A549 (cell line): ENCODE data around the gene EFHD2. TPM values are rescaled to one million over a fixed set of nuclear protein-coding genes. Genes with fewer than 3 reads are reported as not detected.

Source experiments
- ATAC-seq, 2 experiments: fragments of 200-7000 bp in 1 of 2; fragments of >200 bp in 1 of 2; cut with Nextera tagmentation in 1 of 2; cut with Tn5 transposase in 1 of 2; 3 replicates each; pipeline versions ENCODE4 v1.8.0 to v1.9.1; 2018 to 2020; ENCODE audit warnings: mild to moderate bottlenecking in 1 of 2, moderate library complexity in 1 of 2
- CTCF ChIA-PET: fragments of 300-600 bp; sonication (Branson Sonifier 250); formaldehyde crosslinking; extraction: SDS; loops from one replicate; lab custom pipeline; 2021; ENCODE audit warnings: antibody characterized with exemption, inconsistent platforms; lab: Yijun Ruan, JAX
- POLR2A ChIA-PET: fragments of 350-600 bp; formaldehyde crosslinking; extraction: SDS; loops from one replicate; lab custom pipeline; 2021; ENCODE audit warnings: antibody characterized with exemption, inconsistent platforms; lab: Yijun Ruan, JAX
- DNase-seq, 2 experiments: peaks; one replicate each; pipeline versions ENCODE4 v3.0.0 to v3.0.0-alpha.2; 2011 to 2016; ENCODE audit warnings: low read depth in 1 of 2, low spot score in 1 of 2
- FAIRE-seq: peaks from 2 replicates; lab custom pipeline; 2011; peaks lifted over from hg19 to GRCh38; lab: Jason Lieb, UNC
- H3K27ac ChIP-seq, 2 experiments: fragments of >200 bp; sonication (Bioruptor Twin); formaldehyde crosslinking; 3 replicates each; pipeline ENCODE4 v1.5.1; 2016 to 2017
- H3K4me1 ChIP-seq: fragments of >200 bp; sonication (Bioruptor Twin); formaldehyde crosslinking; 3 replicates; pipeline ENCODE4 v1.6.1; 2016
- H3K4me2 ChIP-seq: fragments of >200 bp; sonication (Bioruptor Twin); formaldehyde crosslinking; 3 replicates; pipeline ENCODE4 v1.6.1; 2016
- H3K4me3 ChIP-seq: fragments of >200 bp; sonication (Bioruptor Twin); formaldehyde crosslinking; 3 replicates; pipeline ENCODE4 v1.5.1; 2016
- H3K9me3 ChIP-seq: fragments of >200 bp; sonication (Bioruptor Twin); formaldehyde crosslinking; 3 replicates; pipeline ENCODE4 v1.6.1; 2016
- CEBPB ChIP-seq, 2 experiments: fragments of >200 bp in 1 of 2; sonication (Bioruptor Twin) in 1 of 2; formaldehyde crosslinking in 1 of 2; IDR thresholded peaks; 2 replicates each; pipeline ENCODE4 v1.6.1; 2012 to 2016
- CHD2 ChIP-seq: fragments of 150-350 bp; IDR thresholded peaks from 2 replicates; pipeline ENCODE4 v1.6.1; 2014; ENCODE audit warnings: low read length; ENCODE audit not compliant: partially characterized antibody
- EHMT2 ChIP-seq: fragments of 200-600 bp; sonication (generic); IDR thresholded peaks from 2 replicates; pipeline ENCODE4 v1.6.1; 2016; ENCODE audit warnings: antibody characterized with exemption, low read depth, mild to moderate bottlenecking, moderate library complexity
- ELK1 ChIP-seq: fragments of 150-350 bp; IDR thresholded peaks from 2 replicates; pipeline ENCODE4 v1.6.1; 2014; ENCODE audit warnings: low read depth, mild to moderate bottlenecking, low read length
- ESRRA ChIP-seq: fragments of 150-350 bp; IDR thresholded peaks from 2 replicates; pipeline ENCODE4 v1.6.1; 2014; ENCODE audit warnings: mild to moderate bottlenecking, low read length, borderline replicate concordance
- GATA3 ChIP-seq: IDR thresholded peaks from 2 replicates; pipeline ENCODE4 v1.6.1; 2012; ENCODE audit warnings: borderline replicate concordance
- HDAC2 ChIP-seq: fragments of 200-600 bp; sonication (generic); IDR thresholded peaks from 2 replicates; pipeline ENCODE4 v1.6.1; 2016
- POLR2AphosphoS2 ChIP-seq: conservative IDR thresholded peaks from 2 replicates; pipeline ENCODE4 v1.6.1; 2012; ENCODE audit warnings: low read length, improper control_type of control experiment, inconsistent platforms
- RCOR1 ChIP-seq: fragments of 150-350 bp; IDR thresholded peaks from 2 replicates; pipeline ENCODE4 v1.6.1; 2014; ENCODE audit warnings: antibody characterized with exemption, low read length, low read depth
- SREBF2 ChIP-seq: fragments of 450-650 bp; IDR thresholded peaks from 2 replicates; pipeline ENCODE4 v1.6.1; 2014; ENCODE audit warnings: mild to moderate bottlenecking, moderate library complexity
- WGBS: methylation state at CpG from one replicate; pipeline ENCODE4 v1.1.6; 2017; ENCODE audit errors: missing lambda C conversion rate; 5-methylcytosine and 5-hydroxymethylcytosine counted together
- polyA plus RNA-seq, 4 experiments: library from polyadenylated mRNA; depleted of rRNA in 3 of 4; stranded (reverse); fragments of >200 nt; fragmentation: RNase III in 1 of 4; extraction: RNeasy Plus Mini Kit Qiagen cat#74134 plus additional on column Dnase treatment in 1 of 4; gene quantifications; 2 replicates in 3 of 4; 3 replicates in 1 of 4; pipeline ENCODE4 v1.2.3, GENCODE V29; 2011 to 2017
- TF ChIP-seq, protein P1 (sequence below): IDR thresholded peaks from 2 replicates; pipeline ENCODE4 v1.6.1; 2012
- TF ChIP-seq, protein P2 (sequence below): fragments of 250-450 bp; sonication (Bioruptor Pico); IDR thresholded peaks from 2 replicates; pipeline ENCODE4 v1.5.0; 2020; ENCODE audit warnings: low read depth, mild to moderate bottlenecking, moderate library complexity
- TF ChIP-seq, protein P3 (sequence below): IDR thresholded peaks from 2 replicates; pipeline ENCODE4 v1.6.1; 2012

Gene EFHD2
- polyA plus RNA-seq, 2 of the 4 experiments (the other 2 are of a cell fraction): 33.1 to 96.2 TPM

DNA sequence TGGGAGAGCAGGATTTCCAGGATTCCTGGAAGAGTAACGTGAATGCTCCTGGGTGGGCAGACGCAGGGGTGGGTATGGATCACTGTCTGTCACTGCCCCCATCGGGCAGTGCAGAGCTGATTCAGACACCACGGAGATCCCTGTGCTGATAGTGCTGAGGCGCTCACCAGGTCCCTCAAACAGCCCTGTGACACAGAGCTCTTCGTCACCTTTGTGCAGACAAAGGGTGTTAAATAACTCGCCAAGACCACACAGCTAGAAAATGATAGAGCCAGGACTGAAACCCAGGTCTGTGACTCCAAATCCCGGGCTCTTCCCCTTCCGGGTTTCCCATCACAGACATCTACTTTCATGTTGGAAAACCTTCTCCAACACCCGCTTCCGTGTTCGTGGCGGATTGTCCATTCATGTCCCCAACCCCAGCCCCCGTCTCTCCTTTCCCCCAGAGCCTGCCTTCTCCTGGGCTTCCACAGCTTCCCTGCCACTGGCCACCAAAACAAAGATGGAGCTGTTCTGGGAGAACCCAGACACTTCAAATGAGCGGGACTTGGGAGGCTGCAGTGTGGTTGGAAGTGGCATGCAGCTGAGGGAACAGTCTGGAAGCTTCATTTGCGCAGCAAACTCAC, 2.6 kb downstream of the EFHD2 start:
- peak overlapping the region; percentile 95 to 97 for H3K27ac ChIP-seq
- 24% methylated on average over 15 of the region's 16 CpGs for WGBS
- ChIA-PET CTCF (interaction anchor here (0.6 to 2.6 kb wide), 6 partner anchors 11 to 142 kb away, joined by 3 to 22 read pairs (median 10); no protein-coding TSS in a partner anchor), POLR2A (interaction anchor here (0.5 kb wide), 1 partner anchor 25 kb away, joined by 3 read pairs; no protein-coding TSS in a partner anchor)
- TF ChIP-seq, protein P1, sequence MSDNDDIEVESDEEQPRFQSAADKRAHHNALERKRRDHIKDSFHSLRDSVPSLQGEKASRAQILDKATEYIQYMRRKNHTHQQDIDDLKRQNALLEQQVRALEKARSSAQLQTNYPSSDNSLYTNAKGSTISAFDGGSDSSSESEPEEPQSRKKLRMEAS: 0 out of 2 replicates have a peak, but pooled peaks have one; percentile 17
- TF ChIP-seq, protein P2, sequence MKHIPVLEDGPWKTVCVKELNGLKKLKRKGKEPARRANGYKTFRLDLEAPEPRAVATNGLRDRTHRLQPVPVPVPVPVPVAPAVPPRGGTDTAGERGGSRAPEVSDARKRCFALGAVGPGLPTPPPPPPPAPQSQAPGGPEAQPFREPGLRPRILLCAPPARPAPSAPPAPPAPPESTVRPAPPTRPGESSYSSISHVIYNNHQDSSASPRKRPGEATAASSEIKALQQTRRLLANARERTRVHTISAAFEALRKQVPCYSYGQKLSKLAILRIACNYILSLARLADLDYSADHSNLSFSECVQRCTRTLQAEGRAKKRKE (CRISPR knock-in tag): no peak
- 0 out of 2 replicates have a peak, but pooled peaks have one; percentile 30 for TF ChIP-seq GATA3
- peak overlapping the region; percentile 97 for H3K4me3 ChIP-seq
- FAIRE-seq (no peak), DNase-seq (no peak), ATAC-seq (peak in 1 of 2 experiments; percentile 20; a peak in 3 of 6 replicates)
- peaks cover 75% of the 10 kb centered on the region for H3K4me1 ChIP-seq
- peak overlapping the region; percentile 99 for H3K4me2 ChIP-seq
- H3K9me3 ChIP-seq: no peaks in the 10 kb centered on the region

DNA sequence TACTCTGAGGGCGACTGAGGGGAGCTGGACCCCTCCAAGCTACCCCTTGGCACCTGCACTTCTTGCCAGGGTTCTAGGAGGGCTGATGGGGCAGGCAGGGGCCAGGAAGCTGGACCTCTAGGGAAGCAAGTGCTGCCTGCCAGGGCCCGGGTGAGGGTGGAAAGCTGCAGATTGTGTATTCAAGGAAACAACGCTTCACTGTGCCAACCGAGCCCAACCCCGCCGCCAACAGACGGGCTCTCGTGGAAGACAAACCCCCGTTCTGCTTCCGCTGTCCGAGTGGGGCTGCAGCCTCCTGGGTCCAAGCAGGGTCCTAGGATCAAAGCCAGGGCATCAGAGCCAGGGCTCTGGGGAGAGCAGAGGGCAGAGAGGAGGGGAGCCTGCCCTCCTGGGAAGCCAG, 3.2 kb downstream of the EFHD2 start:
- POLR2A ChIA-PET: no interaction called here
- ATAC-seq: no peak
- WGBS: 85% methylated on average over 3 of the region's 11 CpGs
- no peaks in the 10 kb centered on the region for H3K9me3 ChIP-seq
- CTCF ChIA-PET: interaction anchor here (0.6 to 2.6 kb wide), 6 partner anchors 11 to 142 kb away, joined by 3 to 22 read pairs (median 10); no protein-coding TSS in a partner anchor
- no peak for FAIRE-seq
- peaks cover 75% of the 10 kb centered on the region for H3K4me1 ChIP-seq
- peak overlapping the region; percentile 97 for H3K4me3 ChIP-seq
- no peak for DNase-seq
- H3K27ac ChIP-seq: peak overlapping the region; percentile 95 to 97
- TF ChIP-seq, protein P1: no peak
- TF ChIP-seq POLR2AphosphoS2 (no peak), ESRRA (no peak), SREBF2 (no peak), RCOR1 (no peak), EHMT2 (no peak), HDAC2 (no peak), CHD2 (no peak), ELK1 (no peak)
- peak overlapping the region; percentile 99 for H3K4me2 ChIP-seq

DNA sequence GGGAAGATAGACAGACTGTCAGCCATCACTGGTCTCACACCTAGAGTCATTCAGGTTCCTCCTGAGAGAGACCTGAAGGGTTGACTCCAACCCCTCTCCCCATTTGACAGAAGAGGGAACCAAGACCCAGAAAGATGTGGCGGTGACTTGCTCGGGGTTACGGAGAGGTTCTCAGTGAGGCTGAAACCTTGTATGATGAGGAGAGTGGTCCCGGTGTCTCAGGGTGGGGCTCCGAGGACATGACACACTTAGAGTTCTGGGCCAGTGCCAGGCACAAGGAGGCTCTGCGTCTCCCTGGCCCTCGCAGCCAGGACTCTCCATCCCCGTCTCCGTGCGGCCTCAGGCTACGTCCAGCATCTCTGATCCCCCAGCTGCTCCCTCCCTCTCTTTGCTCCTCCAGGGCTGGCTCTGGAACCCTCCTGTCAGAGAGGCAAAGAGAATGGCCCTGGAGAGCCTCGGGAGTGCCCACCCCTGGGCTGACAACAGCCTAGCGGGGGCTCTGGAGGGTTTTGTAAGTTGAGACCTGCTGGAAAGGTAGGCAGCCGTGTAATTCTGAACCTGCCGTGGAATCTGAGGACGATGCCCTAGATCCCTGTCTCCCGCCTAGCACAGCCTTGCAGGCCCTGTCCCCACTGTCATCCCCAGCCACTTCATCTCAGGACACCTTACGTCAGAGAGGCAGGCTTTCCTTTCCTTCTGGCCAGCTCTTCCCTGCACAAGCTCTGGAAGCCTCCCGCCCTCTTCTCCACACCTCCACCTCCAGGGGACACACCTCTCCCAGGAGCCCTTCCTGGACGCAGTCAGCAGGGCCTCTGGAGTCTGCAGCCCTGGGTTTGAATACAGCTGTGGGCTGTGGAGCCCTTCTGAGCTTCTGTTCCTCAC, 4.1 kb downstream of the EFHD2 start:
- H3K4me2 ChIP-seq: peak overlapping the region; percentile 99
- no peak for FAIRE-seq
- WGBS: 82% methylated on average over 18 of the region's 20 CpGs
- TF ChIP-seq CEBPB (IDR thresholded peaks at IDR 0.05): no peak
- TF ChIP-seq, protein P3, sequence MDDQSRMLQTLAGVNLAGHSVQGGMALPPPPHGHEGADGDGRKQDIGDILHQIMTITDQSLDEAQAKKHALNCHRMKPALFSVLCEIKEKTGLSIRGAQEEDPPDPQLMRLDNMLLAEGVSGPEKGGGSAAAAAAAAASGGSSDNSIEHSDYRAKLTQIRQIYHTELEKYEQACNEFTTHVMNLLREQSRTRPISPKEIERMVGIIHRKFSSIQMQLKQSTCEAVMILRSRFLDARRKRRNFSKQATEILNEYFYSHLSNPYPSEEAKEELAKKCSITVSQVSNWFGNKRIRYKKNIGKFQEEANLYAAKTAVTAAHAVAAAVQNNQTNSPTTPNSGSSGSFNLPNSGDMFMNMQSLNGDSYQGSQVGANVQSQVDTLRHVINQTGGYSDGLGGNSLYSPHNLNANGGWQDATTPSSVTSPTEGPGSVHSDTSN: no peak
- H3K4me3 ChIP-seq: no peak overlapping the region
- DNase-seq: no peak
- no peaks in the 10 kb centered on the region for H3K9me3 ChIP-seq
- ChIA-PET POLR2A (no interaction called here), CTCF (interaction anchor here (0.7 to 2.0 kb wide), 4 partner anchors 13 to 90 kb away, joined by 3 to 10 read pairs (median 5); no protein-coding TSS in a partner anchor)
- H3K27ac ChIP-seq: peak overlapping the region; percentile 95 to 97; a peak in 5 of 6 replicates
- ATAC-seq: no peak
- peaks cover 71% of the 10 kb centered on the region for H3K4me1 ChIP-seq
